NCI-H1694 (cell line): ENCODE measurements around the gene TMCO5A.

ENCODE experiments used
- DNase-seq: peaks from one replicate; lab custom pipeline; 2025; lab: John Stamatoyannopoulos, UW

Gene TMCO5A

GRCh38 chr15:37973856-37974255 lies 39.4 kb downstream of the TMCO5A start:
- DNase-seq, result no peak

GRCh38 chr15:37978231-37978630 lies 43.8 kb downstream of the TMCO5A start:
- no peak for DNase-seq

GRCh38 chr15:37979671-37980409 lies 45.4 kb downstream of the TMCO5A start:
- DNase-seq, result no peak

- DNase-seq, result no peak
Observed at GRCh38 chr15:37981201-37981600, 46.8 kb downstream of the TMCO5A start.

- no peak for DNase-seq
Observed at GRCh38 chr15:37981775-37982174, 47.3 kb downstream of the TMCO5A start.

- DNase-seq, result no peak
Observed at GRCh38 chr15:37984368-37984767, 49.9 kb downstream of the TMCO5A start.

GRCh38 chr15:37995461-37996347 lies 61.3 kb downstream of the TMCO5A start:
- peak; percentile 13 for DNase-seq
